HG02763 (cell line): Measurements from ENCODE around the gene RALY.
A peak's percentile ranks its signal among the peaks of the same experiment; 100 is the strongest.

Source experiments
- ATAC-seq: cut with Tn5 transposase; IDR thresholded peaks from one replicate; pipeline ENCODE4 v1.9.1; 2021; ENCODE audit warnings: mild to moderate bottlenecking, moderate library complexity; ENCODE audit not compliant: unreplicated experiment

RALY gene

DNA sequence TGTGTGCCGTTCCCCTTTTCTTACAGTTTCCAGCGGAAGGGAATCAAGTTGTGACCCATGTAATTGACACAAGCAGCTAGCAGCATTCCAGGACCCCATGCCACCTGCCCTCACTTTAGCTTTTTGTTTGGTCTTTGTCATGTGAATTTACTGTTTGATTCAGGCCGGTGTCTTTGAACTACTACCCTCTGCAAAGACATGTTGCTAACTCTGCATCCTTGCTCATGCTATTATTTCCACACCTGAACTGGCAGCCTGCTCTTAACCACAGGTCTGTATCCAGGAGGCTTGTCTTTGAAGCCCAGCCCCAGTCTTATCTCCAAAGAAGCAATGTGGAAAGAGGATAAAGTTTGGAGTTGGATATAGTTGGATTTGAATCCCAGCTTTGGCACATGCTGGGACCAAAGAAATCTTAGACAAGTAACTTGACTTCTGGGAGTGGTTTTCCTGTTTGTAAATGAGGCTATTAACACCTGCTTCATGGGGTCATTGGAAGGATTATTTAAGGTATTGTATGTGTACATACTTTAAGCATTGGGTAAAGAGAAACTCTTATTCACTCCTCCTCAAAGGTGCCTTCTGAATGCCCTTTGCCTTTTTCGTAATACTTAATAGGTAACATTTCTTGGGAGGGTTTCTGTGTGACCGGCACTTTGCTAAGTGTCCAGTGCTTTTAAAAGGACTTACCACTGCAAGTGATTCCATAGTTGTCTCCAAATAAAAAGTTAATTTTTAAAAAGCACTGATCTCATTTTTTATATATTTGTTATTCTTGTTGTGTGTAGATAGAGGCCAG, 52.4 kb downstream of the RALY start:
- no peak for ATAC-seq

- no peak for ATAC-seq
Observed at GRCh38 chr20:34047010-34047687, 53.4 kb downstream of the RALY start.

- no peak for ATAC-seq
Observed at GRCh38 chr20:34047917-34048316, 54.2 kb downstream of the RALY start.

GRCh38 chr20:34049389-34049788, 55.7 kb downstream of the RALY start:
- no peak for ATAC-seq

DNA sequence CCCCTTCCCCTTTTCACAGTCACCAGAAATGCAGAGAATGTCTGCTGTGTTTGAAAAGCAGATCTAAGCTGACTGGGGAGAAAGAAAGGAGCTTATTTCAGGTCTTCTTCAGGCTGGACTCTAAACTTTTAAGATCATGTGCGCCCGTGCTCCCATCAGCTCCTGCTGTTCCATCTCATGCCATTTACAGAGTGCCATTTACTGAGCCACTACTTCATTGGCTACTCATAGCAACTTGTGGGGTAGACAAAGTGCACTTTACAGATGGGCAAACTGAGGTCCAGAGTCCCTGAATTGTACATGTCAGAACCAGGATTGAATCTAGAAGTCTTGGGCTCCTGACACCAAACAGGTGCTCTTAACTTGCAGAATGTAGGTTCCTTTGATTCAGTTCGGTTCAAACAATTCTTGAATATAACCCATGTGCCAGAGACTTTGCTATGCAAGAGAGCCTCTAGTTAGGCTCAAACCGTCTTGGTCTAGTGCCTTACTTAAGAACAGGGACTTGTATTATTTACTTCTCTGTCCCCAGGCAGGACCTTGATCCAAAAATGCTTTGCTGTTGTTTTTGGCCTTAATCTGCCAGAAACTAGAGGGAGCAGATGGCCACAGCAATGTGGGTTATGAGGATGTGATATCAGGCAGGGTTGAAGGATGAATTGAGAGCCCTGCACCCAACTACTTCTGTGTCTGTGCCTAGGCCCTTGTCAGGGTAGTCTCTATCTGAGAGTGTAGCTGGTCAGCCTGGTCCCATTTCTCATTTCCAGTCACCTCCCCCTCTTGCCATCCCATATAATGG, 56.4 kb downstream of the RALY start:
- ATAC-seq, result no peak

DNA sequence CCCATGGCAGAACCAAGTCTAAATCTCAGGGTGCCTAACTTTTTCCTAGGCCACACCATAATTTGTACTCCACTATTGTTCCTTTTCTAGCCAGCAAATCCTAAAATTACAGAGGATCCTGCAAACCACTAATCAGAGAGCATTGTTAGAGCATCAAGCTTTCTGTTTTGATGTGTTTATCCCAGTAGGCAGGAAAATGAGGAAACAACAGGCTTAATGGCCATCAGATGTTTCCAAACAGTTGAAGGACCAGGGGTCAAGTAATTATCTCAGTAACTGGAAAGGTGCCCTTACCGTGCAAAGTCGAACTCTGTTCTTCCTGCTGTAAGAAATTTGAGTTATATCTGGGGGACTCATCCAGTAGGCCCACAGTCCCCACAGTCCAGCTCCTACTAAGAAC, 58.7 kb downstream of the RALY start:
- no peak for ATAC-seq

DNA sequence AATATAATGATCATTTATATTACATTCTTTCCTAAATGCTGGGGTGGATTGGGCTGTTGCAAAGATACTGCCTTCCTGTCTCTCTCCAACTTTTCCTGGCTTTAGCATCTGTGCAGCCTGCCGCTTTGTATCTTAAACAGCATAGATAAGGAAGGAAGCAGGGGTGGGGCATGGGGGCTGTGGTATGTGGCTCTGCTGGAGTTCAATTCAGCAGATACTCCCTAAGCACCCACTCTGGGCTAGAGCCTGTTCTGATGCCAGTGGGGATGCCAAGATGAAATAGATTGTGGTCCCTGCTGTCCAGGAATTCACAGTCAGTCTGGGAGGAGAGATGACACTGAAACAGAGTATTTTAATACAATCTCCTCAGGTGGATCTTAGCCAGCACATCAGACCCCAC, 61.6 kb downstream of the RALY start:
- ATAC-seq, result no peak

DNA sequence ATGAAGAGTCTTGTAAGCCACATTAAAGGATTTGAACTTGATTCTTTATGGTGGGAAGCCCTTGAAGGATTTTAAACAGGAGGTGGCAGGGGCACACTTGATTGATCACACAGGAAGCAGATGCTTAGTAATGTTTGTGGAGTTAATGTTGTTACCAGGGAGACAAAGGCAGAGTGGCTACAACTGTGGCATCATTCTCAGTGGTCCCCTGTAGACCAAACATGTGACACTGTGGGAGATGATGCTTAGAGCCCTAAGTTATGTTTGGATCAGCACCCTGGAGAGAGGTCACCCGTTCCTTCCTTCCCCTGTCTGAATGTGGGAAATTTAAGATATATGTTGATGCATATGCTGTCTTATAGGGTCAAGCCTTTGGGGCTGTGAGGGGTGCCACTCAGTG, 65.1 kb downstream of the RALY start:
- ATAC-seq, result no peak

DNA sequence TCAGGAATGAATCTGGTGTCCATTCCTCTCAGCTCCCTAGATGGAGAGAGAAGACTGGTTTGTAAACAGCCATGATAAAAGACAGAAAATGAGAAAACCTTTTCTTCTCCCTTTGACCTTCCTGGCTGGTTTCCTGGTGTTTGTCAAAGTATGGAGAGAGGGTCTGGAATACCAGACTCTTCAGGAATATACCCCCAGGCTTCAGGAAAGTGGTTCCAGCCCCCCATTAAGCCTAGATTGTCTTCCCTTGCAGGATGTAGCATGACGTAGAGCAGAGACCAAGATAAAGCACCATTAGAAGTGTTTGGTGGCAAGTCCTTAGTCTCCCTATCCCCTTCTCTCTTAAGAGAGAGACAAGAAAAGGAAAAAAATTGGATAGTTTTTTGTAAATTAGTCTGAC, 67.3 kb downstream of the RALY start:
- ATAC-seq, result no peak

GRCh38 chr20:34061695-34062094, 68.0 kb downstream of the RALY start:
- ATAC-seq, result no peak

DNA sequence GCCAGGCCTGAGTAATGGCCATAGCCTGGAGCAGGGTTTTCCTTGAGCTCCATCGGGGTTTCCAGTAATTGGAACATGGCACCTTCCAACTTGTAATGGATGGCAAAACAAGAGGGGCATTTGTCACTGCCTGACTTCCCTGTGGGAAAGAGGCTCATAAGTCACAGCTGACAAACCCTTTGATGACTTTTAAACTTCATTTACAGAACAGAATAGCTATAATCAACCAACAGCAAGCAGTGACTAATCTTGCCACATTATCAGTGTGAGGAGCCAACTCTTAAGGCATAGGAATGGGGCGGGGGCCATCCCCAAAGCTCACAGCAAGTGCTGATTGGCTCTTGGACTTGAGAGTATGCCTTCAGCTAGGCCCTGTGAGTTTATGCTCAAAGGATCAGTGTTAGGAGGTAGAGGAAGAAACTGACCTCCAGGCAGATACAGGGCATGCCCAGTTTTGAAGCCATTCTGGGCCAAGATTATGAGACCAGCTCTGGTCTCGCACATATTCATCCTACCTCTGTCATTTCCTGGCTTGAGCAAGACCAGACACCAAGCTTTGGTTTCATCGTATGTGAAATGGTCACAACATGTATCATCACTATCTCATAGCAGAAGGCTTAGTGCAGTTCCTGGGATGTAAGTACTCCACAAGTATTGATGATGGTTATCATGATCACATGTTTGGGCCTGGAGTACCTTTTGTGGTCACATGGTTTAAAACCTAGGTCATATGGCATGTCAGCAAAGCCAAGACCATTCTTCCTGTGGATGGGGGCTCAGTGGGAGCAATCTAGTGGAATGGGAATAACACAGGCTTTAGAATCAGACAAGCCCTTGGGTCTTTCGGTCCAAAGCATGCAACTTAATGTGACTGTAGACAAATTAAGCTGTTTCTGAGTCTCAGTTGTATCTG, 69.1 kb downstream of the RALY start:
- no peak for ATAC-seq

DNA sequence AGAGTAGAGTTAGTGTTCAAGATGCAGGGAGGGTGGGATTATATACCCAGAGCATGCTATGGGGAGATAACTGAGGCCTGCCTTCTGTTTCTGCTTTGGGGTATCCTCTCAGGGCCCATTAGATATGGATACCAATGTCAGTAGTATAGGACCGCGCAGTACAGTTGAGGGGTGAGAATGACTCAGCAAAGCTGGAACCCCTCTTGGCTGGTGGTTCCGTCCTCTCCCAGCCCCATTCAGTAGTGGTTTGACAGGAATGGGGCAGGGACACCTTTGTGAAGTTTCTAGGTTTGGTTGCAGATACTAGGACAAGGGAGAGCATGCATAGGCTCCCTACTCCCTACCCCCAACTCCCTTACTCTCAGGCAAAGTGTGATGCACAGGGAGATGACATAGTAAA, 70.6 kb downstream of the RALY start:
- ATAC-seq, result no peak

- ATAC-seq, result no peak
Observed at GRCh38 chr20:34065260-34065659, 71.5 kb downstream of the RALY start.

DNA sequence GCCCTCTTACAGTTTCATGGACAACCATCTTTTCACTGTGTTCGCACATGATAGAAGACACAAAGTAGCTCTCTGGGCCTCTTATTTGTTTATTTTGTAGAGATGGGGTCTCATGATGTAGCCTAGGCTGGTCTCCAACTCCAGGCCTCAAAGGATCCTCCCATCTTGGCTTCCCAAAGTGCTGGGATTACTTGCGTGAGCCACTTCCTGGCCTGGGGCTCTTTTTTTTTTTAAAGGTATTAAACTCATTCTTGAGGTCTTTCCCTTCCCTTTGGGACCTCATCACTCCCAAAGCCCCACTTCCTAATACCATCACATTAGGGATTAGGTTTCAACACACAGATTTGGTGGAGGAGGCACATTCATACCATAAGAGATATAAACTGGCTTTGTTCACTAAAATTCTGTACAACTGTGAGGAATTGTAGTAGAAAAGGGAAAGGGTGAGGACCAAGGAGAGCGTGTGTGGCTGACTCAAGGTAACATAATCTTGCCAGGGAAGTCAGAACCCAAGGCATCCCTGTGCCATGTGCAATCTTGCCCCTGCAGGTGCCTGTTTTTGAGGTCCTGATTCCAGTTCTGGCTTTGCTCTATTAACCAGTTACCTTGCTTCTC, 72.9 kb downstream of the RALY start:
- ATAC-seq, result no peak

GRCh38 chr20:34068001-34068400, 74.3 kb downstream of the RALY start:
- ATAC-seq, result no peak

GRCh38 chr20:34069341-34070078, 75.8 kb downstream of the RALY start:
- peak; percentile 64 for ATAC-seq

- ATAC-seq, result no peak
Observed at GRCh38 chr20:34070079-34070439, 76.3 kb downstream of the RALY start.

DNA sequence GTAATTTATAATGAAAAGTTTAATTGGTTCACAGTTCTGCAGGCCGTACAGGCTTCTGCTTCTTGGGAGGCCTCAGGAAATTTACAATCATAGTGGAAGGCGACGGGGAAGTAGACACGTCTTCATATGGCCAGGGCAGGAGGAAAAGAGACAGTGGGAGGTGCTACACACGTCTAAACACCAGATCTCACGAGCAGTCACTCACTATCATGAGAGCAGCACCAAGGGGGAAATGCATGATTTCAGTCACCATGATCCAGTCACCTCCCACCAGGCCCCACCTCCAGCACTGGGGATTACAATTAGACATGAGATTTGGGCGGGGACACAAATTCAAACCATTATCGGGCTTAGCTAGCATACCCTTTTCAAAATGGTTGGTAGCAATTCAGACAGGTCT, 77.1 kb downstream of the RALY start:
- ATAC-seq, result no peak

GRCh38 chr20:34072076-34072475, 78.4 kb downstream of the RALY start:
- ATAC-seq, result no peak

GRCh38 chr20:34072778-34073177, 79.1 kb downstream of the RALY start:
- no peak for ATAC-seq
